Fibroblast of skin of abdomen (primary cell): ENCODE data around the gene TTLL5.
A peak's percentile ranks its signal among the peaks of the same experiment; 100 is the strongest.

ENCODE experiments used
- DNase-seq: peaks from one replicate; pipeline ENCODE4 v3.0.0-alpha.2; 2013

TTLL5 gene

DNA sequence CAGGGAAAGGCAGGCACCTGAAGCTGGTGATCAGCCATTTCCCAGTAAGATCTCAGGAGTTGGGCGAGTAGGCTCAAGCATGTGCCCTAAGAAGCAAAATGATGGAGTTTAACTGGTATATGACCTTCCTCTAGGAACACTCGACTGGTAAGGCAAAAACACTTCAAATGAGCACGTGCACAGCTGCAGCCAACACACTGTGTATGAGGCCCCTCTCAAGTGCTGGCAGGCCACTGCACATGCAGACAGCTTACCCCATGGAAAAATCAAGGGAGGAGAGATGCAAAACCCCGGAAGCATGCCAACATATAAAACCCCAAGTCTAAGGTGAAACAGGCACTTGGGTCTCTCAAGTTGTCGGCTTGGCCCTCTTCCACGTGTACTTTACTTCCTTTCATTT, 39.2 kb downstream of the TTLL5 start:
- DNase-seq, result no peak

DNA sequence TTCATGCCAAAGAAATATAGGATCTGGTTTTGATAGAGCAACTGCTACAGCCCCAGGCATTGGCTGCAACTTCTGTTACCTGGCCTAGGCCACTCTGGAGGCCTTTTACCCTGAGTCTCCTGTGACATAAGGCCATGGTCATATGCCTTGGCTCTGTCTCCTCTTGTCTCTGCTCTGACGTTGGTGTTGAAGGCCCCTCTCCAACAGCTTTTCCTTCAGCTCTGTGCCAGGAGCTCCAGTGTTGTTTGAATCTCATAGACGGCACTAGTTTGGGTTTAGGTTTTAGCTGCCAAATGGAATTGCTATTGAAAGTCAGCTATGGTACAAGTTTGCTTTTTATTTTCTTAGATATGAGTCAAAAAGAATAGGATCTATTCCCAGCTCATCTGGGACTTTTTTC, 41.1 kb downstream of the TTLL5 start:
- DNase-seq, result no peak

DNA sequence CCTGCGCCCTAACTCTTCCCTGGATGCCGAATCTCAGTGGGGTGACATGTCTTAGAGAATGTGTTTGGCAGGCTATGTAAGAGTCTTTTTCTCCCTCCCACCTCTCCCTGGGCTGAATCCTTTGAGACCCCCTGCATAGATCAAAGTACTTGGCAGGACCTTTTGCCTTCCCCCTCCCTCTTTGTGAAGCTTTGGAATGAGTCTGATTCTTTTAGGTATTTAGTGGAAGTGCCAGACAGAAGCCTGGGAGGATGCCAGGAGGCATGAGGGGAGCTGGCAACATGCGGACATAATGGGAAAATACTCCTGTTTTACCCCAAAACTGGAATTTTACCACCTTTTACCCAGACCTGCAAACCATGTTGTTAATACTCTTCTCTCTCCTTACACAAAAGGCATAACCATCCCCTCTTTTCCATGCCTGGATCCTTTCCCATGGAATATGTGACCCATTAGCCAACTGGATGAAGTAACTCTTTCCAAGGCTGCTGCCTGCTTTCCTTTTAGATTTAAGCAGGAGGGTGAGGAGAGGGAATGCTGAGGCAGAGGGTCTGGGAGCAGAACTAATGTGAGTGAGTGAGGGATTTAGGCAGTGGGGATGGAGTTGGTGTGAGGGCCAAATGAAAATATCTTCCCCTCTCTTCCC, 41.7 kb downstream of the TTLL5 start:
- DNase-seq, result peak; percentile 85

DNA sequence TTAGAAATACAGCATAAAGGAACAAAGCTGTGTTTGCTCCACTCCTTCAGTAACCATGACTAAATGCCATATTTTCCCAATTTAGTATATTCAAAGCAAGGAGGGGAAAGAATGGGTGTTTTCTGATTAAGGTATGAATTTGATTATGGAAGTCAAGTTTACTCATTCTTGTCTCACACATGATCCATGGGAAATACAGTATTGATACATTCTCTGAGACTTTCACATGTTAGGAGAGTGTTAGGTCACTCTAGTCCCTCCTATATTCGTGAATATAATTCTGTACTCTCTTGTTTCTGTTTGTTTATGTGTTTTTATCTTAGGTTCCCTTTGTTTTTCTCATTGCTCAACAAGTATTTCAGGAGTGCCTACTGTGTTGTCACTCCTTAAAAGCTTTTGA, 42.4 kb downstream of the TTLL5 start:
- DNase-seq, result no peak

DNA sequence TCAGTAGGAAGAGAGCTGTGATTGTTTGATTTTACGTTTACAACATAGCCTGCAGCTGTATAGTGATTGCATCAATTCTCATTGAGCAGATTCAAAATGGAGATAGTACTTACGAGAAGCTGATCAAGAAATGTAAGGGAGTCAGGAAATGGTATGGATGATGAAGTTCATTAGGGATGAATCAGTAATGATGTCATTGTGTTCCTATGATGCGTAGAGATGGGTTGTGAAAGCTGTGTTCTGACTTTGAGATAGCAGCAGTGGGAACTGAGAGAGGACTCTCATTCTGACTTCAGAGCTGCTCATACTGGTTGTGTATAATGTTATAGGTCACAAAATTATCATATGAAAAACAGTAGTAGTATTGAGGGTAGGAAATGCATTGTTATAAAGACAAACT, 44.0 kb downstream of the TTLL5 start:
- DNase-seq, result no peak

DNA sequence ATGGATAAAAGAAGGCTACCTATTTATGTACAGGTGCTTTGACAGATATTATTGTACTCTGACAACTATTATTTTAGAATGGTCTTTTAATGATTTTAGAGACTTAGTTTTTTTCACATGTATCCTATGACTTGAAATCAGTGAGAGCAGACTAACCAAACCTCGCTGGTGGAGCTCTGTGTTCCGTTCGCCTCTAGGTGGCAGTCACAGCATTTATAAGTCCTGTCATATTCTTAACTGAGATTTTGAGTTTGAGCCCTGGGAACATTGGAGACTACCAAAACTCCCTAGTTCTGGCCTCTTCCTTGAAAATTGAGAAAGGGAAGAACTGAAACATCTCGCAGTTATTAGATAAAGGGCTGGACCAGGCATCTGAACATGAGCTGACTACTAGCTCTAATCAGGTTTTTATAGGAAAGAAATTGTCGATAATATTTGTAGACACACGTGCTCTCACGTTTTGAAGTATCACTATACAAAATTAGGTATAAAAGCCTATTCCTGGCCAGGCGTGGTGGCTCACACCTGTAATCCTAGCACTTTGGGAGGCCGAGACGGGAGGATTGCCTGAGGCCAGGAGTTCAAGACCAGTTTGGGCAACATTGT, 48.3 kb downstream of the TTLL5 start:
- DNase-seq, result peak; percentile 71

DNA sequence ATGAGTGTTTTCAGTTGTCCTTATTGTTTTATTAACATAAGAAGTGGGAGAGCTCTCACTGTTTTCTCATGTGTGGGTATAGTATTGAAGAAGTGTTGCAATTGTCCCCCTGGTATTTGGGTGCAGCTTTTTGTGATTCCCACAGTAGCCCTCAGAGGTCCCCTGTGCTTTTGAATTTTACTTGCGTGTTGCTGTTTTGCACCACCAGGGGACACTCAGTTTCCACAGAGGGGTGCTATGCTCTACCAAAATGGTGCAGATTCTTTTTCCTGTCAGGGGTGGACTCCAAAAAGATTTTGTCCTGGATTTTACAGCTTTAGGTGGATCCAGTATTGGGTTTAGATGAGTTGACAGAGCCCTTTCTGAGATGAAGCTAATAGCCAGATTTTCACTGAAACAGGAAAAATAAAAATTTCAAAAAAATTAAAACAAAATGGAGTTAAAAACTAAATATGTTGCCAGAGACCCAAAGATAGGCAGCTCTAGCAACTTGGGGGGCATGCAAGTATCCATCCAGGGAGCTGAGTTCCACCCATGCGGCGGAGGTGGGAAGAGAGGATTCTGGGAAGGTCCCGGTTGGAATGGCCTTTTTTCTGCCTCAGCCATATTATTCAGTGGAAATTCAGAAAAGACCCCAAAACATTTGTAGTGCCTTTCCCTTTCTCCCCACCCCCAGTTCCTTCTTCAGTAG, 50.2 kb downstream of the TTLL5 start:
- peak; percentile 64 for DNase-seq

DNA sequence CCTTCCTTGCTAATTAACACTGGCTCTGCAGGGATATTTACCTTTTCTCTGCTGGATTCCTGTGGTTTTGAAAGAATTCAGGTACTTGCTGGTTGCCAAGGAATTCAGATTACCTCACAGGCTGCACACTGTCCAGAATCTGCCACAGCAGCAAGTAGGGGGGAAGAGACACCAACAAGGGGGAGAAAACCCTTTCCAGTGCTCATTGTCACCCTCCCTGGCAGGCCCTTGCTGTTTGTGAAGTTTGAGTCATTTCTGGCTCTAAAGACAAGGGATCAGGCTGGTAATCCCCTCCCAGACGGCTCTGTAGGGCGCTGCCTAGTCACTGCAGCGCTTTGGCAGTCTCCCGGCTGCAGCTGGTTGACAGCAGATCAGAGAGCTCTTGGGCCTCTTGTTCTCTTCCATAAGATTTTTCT, 50.8 kb downstream of the TTLL5 start:
- DNase-seq, result peak; percentile 84

DNA sequence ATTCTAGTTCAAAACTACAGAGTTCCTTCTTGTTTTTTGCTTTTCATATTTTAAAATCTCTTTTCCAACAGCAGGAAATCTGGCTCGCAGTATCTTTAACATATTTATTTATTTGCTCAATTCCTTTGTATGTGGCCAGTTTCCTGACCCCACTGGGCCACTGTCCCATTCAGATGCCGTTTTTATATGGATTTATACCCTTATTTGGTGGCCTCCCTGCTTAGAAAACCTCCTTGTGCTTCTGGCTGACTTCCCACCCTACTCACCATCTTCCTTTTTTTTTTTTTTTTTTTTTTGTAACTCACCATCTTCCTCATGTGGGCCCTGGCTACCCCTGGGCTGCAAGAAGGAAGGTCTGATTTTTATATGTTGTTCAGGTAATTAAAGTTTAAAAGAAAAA, 53.9 kb downstream of the TTLL5 start:
- DNase-seq, result peak; percentile 7

DNA sequence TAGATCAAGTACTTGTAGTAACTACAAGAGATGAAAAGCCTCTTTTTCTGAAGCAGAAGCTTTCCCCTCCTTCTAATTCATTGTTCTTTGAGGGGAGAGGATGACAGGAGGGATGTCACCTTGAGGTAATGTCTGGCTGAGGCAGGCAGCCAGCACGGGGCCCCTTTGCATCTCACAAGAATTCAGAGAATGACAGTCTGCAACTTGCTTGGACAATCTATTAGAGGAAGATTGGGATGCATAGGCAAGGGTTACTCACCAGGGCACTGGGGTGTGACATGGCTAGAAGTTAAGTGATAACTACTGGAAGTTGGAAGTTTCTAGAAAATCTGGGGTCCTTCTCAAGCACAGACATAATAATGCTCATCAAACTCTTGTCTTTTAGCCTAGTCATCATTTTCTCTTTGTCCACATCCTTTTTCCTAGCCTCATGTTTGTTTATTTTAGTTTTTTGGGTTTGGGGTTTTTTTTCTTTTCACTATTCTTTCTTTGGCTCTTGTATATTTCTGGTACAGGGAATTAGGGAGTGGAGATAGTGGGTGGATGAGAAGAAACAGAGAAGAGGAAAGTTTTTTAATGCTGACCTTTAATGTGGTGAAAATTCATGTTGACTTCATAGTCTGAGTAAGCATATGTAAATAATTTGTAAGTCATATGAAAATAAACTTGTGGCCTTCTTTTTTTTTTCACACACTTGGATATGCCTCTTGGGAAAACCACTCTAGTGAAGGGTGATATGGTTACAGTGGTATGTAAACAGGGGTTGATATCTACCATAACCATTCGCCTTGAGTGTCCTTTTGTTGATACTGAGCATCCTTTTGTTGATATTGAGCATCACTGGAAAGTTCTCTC, 55.1 kb downstream of the TTLL5 start:
- peak; percentile 31 for DNase-seq

DNA sequence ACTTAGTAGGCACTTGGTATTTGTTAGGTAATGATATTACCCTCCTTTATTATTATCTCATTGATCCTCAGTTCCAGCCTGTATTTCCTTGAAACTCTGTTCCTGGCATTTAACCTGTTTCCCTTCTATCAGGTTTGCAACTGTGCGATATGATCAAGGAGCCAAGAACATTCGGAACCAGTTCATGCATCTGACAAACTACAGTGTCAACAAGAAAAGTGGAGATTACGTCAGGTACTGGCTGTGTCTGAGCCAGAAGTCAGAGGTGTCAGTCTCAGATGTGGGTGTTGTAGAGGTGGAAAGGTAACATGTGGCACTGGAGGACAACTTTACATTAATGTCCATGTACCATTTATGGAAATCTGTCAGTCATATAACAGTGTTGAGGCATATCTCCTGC, 56.7 kb downstream of the TTLL5 start:
- no peak for DNase-seq

DNA sequence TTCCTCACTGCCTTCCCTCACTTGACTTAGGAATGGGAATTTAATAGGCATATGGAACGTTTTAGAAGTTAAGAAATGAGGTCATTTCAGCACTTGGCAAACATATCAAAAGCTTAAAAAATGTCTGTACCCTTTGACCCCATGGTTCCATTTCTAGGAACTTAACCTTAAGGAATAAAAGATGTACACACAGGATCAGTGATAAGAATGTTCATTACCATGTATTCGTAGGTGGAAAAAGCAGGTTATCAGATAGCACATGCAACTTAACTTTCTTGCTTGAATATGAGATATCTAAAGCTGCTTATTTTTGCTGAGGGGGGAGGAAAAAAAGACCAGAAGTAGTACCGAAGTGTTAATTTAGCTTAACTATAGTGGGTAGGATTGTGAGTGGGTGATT, 57.2 kb downstream of the TTLL5 start:
- no peak for DNase-seq

DNA sequence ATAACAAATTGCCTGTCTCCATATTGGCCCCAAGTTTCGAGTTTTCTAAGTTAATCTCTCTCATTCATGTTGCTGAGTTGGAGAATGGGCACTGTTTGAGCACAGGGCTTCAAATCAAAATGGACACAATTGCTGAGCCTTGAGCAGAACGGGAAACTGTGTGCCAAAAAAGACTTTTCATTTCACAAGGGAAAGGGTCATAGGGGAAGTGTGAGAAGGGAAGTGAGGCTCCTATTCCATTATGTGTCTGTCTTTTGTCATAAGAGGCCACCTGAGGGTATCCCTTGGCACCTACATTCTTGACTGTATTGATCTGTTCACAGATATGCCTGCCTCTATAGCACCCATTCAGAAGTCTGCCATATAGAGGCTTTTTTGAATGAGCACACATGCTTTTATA, 59.1 kb downstream of the TTLL5 start:
- no peak for DNase-seq

DNA sequence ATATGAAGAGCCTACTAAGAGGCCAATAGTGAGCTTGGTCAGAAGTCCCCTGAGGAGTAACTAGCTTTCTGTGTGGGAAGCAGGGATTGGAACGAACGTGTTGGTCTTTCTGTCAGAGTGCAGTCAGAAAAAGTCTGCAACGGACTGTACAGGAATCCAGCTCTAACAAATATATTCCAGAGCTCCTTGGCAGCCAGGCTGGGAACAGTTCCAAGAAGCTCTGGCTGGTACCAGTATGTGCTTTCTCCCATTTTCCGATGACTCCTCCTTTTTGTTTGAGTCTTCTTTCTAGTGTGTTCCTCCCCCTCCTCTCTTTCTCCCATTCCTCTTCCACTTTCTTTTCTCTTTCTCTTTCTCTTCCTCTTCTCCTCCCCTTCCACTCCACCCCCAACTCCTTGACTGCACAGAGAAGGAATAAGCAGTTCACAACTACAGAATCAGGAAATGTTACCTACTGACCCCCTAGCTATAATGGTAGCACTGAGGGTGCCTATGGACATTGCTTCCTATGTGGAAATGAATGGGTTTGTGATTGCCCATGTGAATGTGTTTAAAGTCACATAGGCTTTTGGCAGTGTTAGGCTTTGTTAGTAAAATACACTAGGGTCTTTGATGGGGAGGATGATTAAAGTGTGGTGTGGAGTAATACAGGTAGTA, 59.9 kb downstream of the TTLL5 start:
- DNase-seq, result peak; percentile 53

DNA sequence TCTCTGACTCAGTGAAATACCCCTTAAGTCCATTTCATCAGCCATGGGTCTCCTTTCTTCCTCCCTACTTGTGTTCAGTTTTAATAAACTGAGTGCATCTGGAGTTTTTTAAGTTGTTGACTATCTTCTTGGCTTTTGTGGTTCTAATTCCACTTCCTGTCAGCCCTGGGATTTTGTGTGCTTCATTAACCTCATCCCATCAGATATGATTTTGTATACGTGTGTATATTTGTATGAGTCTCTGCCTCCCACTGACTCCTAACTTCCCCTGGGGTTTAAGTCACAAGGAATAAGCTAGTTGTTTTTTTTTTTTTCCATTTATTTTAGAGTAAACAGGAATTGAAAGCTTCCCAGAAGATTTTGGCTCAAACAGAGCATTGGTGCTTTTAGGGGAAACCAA, 62.7 kb downstream of the TTLL5 start:
- no peak for DNase-seq

DNA sequence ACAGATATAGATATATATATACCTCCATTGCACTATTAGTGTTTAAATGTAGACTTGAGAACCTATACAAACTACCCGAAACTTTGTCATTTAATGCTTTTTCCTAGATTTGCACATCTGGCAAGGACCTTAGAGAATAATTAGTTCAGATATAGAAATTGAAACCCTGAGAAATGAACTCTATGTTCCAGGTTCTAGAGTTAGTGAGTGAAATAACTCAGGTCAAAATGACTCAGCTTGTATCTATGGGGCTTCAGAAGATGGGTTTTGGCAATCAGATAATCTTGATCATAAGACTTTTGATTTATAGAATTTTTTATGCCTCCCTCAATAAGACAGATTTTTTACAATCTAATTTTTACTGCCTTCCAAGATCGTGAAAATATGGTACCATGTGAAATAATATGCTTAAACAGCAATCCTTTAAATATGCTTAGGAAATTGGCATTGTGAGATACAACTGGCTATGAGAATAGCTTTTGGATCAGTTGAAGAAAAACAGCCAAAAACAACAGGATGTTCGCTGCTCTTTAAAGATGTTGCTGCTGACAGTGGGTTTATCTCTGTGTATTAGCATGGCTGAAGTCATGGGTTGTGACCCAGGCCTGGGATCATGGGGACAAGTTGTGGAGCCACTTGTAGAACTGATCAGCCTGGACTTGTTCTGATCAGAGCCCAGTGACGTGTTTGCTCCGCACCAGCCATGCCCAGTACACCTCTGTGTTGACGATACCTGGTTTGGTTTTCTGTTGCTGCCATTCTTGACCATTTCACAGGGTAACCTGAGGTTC, 63.6 kb downstream of the TTLL5 start:
- no peak for DNase-seq

DNA sequence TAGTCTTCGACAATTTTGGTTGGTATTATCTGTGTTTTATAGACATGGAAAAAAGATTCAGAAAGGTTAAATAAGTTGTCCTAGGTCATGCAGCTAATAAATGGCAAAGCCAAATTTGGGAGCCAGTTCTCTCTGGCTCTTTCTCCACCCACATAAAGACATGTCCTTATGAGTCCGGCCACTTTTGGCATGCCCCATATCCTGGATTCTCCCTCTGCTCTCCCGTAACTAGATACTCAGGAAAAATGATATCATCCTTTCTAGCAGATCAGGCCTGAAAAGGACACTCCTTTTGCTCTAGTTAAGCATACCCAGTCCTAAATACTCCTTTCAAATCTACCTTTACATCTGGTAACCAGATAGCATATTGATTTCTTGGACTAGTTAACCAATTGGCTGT, 64.4 kb downstream of the TTLL5 start:
- DNase-seq, result no peak

DNA sequence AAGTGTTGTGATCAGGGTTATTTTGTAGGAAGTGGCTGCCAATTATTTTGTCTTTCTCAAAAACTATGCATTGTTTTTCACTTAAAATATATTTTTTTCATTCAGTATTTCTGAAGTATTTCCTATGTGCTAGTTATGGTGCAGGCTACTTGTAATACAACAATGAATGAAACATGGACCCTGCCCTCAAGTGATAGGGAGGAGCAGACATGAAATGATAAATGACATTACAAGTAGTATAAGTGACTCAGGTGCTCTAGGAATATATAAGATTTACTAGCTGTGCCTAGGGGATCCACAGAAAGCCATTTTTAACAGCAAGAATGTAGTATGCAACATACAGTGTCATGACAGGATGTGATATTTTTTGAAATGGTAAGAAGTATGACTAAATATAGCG, 65.3 kb downstream of the TTLL5 start:
- DNase-seq, result no peak

DNA sequence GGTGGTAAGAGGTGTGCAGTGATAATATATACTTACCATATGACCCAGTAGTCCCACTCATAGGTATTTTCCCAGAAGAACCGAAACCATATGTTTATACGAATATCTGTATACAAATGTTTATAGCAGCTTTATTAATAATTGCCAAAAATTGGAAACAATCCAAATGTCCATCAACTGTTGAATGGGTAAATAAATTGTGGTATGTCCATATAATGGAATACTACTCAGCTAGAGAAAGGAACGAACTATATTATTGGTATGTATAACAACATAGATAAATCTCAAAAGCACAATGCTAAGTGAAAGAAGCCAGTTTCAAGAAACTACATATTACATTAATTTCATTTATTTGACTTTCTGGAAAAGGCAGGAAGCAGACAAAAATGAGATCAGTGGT, 66.1 kb downstream of the TTLL5 start:
- DNase-seq, result no peak

DNA sequence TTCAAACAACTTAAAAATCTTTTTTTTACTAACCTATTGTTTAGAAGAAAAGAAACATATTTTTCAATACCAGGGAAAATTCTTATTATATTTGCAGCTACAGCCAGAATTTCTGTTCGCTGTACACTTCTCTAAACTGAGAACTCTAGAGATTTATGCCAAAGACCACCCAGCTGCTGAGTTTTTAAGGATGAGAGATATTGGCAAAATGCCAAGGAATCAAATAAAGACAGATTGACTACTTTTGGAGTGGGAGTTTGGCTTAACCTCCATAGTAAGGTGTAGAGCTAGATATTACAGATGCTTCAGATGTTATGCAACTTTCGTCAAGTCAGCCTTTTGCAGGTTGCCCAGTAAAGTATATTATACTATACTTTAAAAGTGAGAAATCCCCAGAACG, 71.8 kb downstream of the TTLL5 start:
- DNase-seq, result no peak

DNA sequence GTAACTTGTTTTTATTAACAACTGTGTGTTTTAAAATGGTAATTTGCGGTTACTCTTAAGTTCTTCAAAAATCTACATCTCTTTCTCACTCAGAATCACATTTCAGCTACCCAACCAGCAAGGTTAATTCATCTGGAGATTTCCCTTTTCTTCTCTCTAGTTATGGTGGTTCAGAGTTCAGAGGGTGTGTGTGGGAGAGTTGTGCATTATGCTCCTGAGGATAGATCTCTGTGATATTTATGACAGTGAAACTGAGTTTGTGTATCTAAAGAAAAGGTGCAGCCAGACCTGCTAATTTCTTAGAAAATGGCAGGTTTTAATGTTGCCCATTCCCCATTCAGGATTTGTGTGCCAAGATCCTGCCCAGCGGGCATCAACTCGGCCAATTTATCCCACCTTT, 73.8 kb downstream of the TTLL5 start:
- no peak for DNase-seq
